PC-9 (cell line): ENCODE measurements around the gene DNASE1L3. TPM values are rescaled to one million over a fixed set of nuclear protein-coding genes. Genes with fewer than 3 reads are reported as not detected.
A peak's percentile ranks its signal among the peaks of the same experiment; 100 is the strongest.

Experiments used
- BruUV-seq: library from RNA; stranded (reverse); fragments of 400-500 nt; replicated peaks from 2 replicates; lab custom pipeline; 2021; lab: Mats Ljungman, UMichigan
- CTCF ChIA-PET: fragments of 300-600 bp; sonication (Branson Sonifier 250); formaldehyde crosslinking; loops from one replicate; lab custom pipeline; 2022; ENCODE audit warnings: antibody characterized with exemption; lab: Charles Lee
- POLR2A ChIA-PET: fragments of 300-600 bp; sonication (Branson Sonifier 250); formaldehyde crosslinking; loops from one replicate; lab custom pipeline; 2022; ENCODE audit warnings: antibody characterized with exemption; ENCODE audit not compliant: unreplicated experiment; lab: Charles Lee
- DNase-seq, 2 experiments: peaks; one replicate each; pipeline versions ENCODE4 v3.0.0 to v3.0.0-alpha.2; 2015 to 2022; ENCODE audit warnings: mixed read lengths in 1 of 2
- H2AFZ ChIP-seq: fragments of 200-600 bp; sonication (generic); 2 replicates; pipeline ENCODE4 v1.8.1; 2017; ENCODE audit warnings: antibody characterized with exemption
- H3F3A ChIP-seq: fragments of 200-600 bp; sonication (generic); 2 replicates; pipeline ENCODE4 v1.8.1; 2017; ENCODE audit warnings: antibody characterized with exemption, mild to moderate bottlenecking, low read depth; ENCODE audit not compliant: insufficient read depth
- H3K27ac ChIP-seq: fragments of 200-600 bp; sonication (generic); 2 replicates; pipeline ENCODE4 v1.6.1; 2016; ENCODE audit warnings: mixed run types
- H3K27me3 ChIP-seq: fragments of 200-600 bp; sonication (generic); 2 replicates; pipeline ENCODE4 v1.6.1; 2016; ENCODE audit warnings: low read depth, mixed run types; ENCODE audit not compliant: insufficient read depth
- H3K36me3 ChIP-seq: fragments of 200-600 bp; sonication (generic); 2 replicates; pipeline ENCODE4 v1.6.1; 2016; ENCODE audit warnings: low read depth, mixed run types
- H3K4me1 ChIP-seq: fragments of 200-600 bp; sonication (generic); replicated peaks from 2 replicates; pipeline ENCODE4 v1.6.1; 2016; ENCODE audit warnings: mixed run types; ENCODE audit not compliant: insufficient read depth
- H3K4me2 ChIP-seq: fragments of 200-600 bp; sonication (generic); 2 replicates; pipeline ENCODE4 v1.6.1; 2017; ENCODE audit warnings: mixed run types
- H3K4me3 ChIP-seq: fragments of 200-600 bp; sonication (generic); 2 replicates; pipeline ENCODE4 v1.6.1; 2016; ENCODE audit warnings: mixed run types
- H3K79me2 ChIP-seq: fragments of 200-600 bp; sonication (generic); 2 replicates; pipeline ENCODE4 v1.6.1; 2017; ENCODE audit warnings: low read depth, mixed run types
- H3K9me2 ChIP-seq: fragments of 200-600 bp; sonication (generic); 2 replicates; pipeline ENCODE4 v1.8.1; 2017; ENCODE audit warnings: mild to moderate bottlenecking; ENCODE audit not compliant: insufficient read depth
- H3K9me3 ChIP-seq: fragments of 200-600 bp; sonication (generic); 2 replicates; pipeline ENCODE4 v1.8.1; 2016; ENCODE audit warnings: low read depth; ENCODE audit not compliant: insufficient read depth
- H4K20me1 ChIP-seq: fragments of 200-600 bp; sonication (generic); 2 replicates; pipeline ENCODE4 v1.8.1; 2017; ENCODE audit not compliant: insufficient read depth
- EZH2 ChIP-seq: fragments of 200-600 bp; sonication (generic); IDR thresholded peaks from 2 replicates; pipeline ENCODE4 v1.8.0; 2017; ENCODE audit warnings: antibody characterized with exemption, low read depth
- intact Hi-C: fragments of 100-400 bp; cut with micrococcal nuclease; formaldehyde crosslinking; loops from one replicate; pipeline ENCODE4 v1.10.0; 2022; ENCODE audit not compliant: unreplicated experiment
- total RNA-seq: library from RNA; stranded (reverse); gene quantifications from 2 replicates; pipeline ENCODE4 v1.2.3, GENCODE V29; 2021
- TF ChIP-seq, protein P1 (sequence below): fragments of 200-600 bp; sonication (generic); conservative IDR thresholded peaks from 2 replicates; pipeline ENCODE4 v1.6.1; 2017; ENCODE audit warnings: mixed run types, antibody characterized with exemption, mild to moderate bottlenecking, moderate library complexity

The DNASE1L3 gene
- total RNA-seq, 1 experiment from 2014 or later, result not detected

DNA sequence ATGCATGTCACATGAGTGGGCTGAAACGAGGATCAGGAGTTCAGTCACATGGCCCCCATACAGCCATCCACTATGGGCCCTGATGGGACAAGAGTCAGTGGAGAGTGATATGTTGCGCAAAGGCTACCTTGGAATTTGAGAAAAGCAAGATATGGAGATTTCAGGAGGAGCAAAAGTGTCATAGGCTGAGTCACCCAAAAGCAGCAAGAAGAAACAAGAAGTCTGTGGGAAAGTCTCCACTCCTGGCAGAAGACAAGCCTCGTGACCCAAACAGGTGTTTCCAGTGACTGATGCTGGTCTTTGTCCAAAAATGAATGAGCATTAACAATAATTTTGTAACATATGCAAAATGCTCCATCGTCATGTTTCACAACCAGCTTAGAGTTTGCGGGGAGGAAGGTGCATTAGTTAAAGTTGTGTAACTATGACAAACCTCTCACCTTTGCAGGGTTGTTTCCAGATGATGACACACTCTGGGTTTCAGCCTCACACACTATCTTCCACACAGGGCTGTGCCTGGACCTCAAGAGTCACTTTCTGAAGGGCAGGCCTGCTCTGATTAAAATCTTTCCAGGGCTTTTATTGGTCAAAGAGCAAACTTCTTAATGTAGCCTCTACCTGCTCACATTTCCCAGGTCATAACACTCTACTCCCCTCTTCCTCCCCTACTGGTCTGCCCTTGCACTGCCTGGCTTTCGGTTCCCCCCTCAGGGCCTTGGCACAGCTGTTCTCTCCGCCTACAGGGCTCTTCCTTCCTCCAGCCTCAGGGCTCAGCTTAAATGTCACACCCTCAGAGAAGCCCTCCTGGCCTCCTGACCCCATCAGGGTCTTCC, 3.9 kb upstream of the DNASE1L3 start:
- intact Hi-C loops, result loop anchor here (1.0 kb wide), 1 partner anchor 46 kb away; no protein-coding TSS in a partner anchor
- no peaks in the 10 kb centered on the region for H3K36me3 ChIP-seq
- H3K4me2 ChIP-seq, result peak overlapping the region; percentile 67
- H3K9me3 ChIP-seq, result no peaks in the 10 kb centered on the region
- TF ChIP-seq, protein P1, sequence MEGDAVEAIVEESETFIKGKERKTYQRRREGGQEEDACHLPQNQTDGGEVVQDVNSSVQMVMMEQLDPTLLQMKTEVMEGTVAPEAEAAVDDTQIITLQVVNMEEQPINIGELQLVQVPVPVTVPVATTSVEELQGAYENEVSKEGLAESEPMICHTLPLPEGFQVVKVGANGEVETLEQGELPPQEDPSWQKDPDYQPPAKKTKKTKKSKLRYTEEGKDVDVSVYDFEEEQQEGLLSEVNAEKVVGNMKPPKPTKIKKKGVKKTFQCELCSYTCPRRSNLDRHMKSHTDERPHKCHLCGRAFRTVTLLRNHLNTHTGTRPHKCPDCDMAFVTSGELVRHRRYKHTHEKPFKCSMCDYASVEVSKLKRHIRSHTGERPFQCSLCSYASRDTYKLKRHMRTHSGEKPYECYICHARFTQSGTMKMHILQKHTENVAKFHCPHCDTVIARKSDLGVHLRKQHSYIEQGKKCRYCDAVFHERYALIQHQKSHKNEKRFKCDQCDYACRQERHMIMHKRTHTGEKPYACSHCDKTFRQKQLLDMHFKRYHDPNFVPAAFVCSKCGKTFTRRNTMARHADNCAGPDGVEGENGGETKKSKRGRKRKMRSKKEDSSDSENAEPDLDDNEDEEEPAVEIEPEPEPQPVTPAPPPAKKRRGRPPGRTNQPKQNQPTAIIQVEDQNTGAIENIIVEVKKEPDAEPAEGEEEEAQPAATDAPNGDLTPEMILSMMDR, result no peak
- no peak for TF ChIP-seq EZH2
- peak; percentile 61 to 96 for DNase-seq
- peak overlapping the region; percentile 96 for H3K27ac ChIP-seq
- ChIA-PET POLR2A (interaction anchor here (0.6 kb wide), 1 partner anchor 21 kb away, joined by 3 read pairs; no protein-coding TSS in a partner anchor), CTCF (interaction anchor here (0.6 to 0.7 kb wide), 3 partner anchors 27 to 277 kb away, joined by 5 to 20 read pairs (median 11); no protein-coding TSS in a partner anchor)
- H4K20me1 ChIP-seq, result no peaks in the 10 kb centered on the region
- no peaks in the 10 kb centered on the region for H3K9me2 ChIP-seq
- H2AFZ ChIP-seq, result no peak overlapping the region
- no TSS peak for BruUV-seq
- H3K4me3 ChIP-seq, result peak overlapping the region; percentile 14; the same call in 1 of the 2 replicates
- H3F3A ChIP-seq, result peaks cover 28% of the 10 kb centered on the region
- H3K4me1 ChIP-seq, result peaks cover 37% of the 10 kb centered on the region
- no peaks in the 10 kb centered on the region for H3K79me2 ChIP-seq
- H3K27me3 ChIP-seq, result no peaks in the 10 kb centered on the region

DNA sequence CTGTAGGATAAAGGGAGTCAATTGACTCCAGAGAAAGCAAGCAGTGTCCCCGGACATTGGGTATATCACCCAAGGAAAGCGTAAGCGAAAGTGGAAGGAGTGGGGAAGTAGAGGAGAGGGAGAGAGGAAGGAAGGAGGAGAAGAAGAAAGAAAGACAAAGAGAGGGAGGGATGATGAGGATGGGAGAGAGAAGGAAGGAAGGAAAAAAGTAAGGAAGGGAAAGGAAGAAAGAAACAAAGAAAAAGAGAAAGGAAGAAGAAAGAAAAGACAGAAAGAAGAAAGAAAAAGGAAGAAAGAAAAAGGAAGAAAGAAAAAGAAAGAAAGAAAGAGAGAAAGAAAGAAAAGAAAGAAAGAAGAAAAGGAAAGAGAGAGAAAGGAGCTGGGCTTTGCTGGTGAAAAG, 839 bp downstream of the DNASE1L3 start:
- Histone ChIP-seq H3K79me2 (no peaks in the 10 kb centered on the region), H3K4me3 (no peak overlapping the region), H3F3A (peaks cover 30% of the 10 kb centered on the region), H3K4me2 (no peak overlapping the region), H3K36me3 (no peaks in the 10 kb centered on the region), H3K27me3 (no peaks in the 10 kb centered on the region), H2AFZ (no peak overlapping the region), H3K9me3 (no peaks in the 10 kb centered on the region), H3K9me2 (no peaks in the 10 kb centered on the region), H4K20me1 (no peaks in the 10 kb centered on the region), H3K27ac (no peak overlapping the region), H3K4me1 (peaks cover 25% of the 10 kb centered on the region)
- ChIA-PET CTCF (no interaction called here), POLR2A (no interaction called here)
- no peak for DNase-seq
- TF ChIP-seq, protein P1, result no peak
- TF ChIP-seq EZH2, result no peak
- BruUV-seq, result no TSS peak
- intact Hi-C loops, result no loop called here

DNA sequence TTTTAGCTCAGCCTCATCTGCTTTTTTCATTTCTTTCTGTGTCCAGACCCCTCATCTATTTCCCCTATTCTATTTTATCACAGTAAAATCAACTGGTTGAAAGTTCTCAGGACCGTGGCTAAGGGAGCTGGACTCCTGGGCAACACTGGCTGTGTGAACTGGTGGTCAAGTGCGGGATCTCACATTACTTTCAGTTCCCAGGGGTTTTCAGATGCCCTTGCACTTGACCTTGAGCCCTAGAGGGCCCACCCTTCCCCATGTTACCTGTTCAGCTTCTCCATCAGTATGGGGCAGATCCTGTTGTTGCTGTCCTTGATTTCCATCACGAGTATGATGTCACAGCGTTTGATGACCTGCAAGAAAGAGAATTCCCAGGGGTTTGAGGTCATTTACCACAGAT, 2.8 kb downstream of the DNASE1L3 start:
- no peak overlapping the region for H3K4me3 ChIP-seq
- H3F3A ChIP-seq, result peaks cover 19% of the 10 kb centered on the region
- no peak overlapping the region for H3K4me2 ChIP-seq
- no peaks in the 10 kb centered on the region for H3K36me3 ChIP-seq
- no peak for TF ChIP-seq EZH2
- TF ChIP-seq, protein P1, result no peak
- peaks cover 17% of the 10 kb centered on the region for H3K4me1 ChIP-seq
- H2AFZ ChIP-seq, result no peak overlapping the region
- DNase-seq, result no peak
- no peaks in the 10 kb centered on the region for H3K79me2 ChIP-seq
- ChIA-PET CTCF (interaction anchor here (0.6 kb wide), 2 partner anchors 19 to 34 kb away, joined by 4 to 7 read pairs; no protein-coding TSS in a partner anchor), POLR2A (no interaction called here)
- no peaks in the 10 kb centered on the region for H3K27me3 ChIP-seq
- H3K27ac ChIP-seq, result no peak overlapping the region
- no peaks in the 10 kb centered on the region for H3K9me3 ChIP-seq
- no peaks in the 10 kb centered on the region for H4K20me1 ChIP-seq
- intact Hi-C loops, result no loop called here
- H3K9me2 ChIP-seq, result no peaks in the 10 kb centered on the region
- no TSS peak for BruUV-seq
